Skin of body (tissue), 2 donors: Measurements from ENCODE around the gene EIPR1. TPM values are rescaled to one million over a fixed set of nuclear protein-coding genes. Genes with fewer than 3 reads are reported as not detected.

Source experiments
- DNase-seq: peaks from one replicate; lab custom pipeline; 2025; lab: John Stamatoyannopoulos, UW
- total RNA-seq: library from RNA; depleted of rRNA; stranded (reverse); fragments of >200 nt; gene quantifications from one replicate; pipeline ENCODE4 v1.2.3, GENCODE V29; 2014

The EIPR1 gene
- total RNA-seq, 1 donor from 2014 or later: 14.2 TPM

- no peak for DNase-seq
Measured at GRCh38 chr2:3277748-3278520, 99.7 kb downstream of the EIPR1 start.

GRCh38 chr2:3277050-3277747 is 100.4 kb downstream of the EIPR1 start:
- no peak for DNase-seq

- DNase-seq: no peak
Measured at GRCh38 chr2:3272761-3273160, 104.9 kb downstream of the EIPR1 start.

- DNase-seq: no peak
Measured at GRCh38 chr2:3270095-3270478, 107.5 kb downstream of the EIPR1 start.

GRCh38 chr2:3269425-3270094 is 108.1 kb downstream of the EIPR1 start:
- DNase-seq: no peak

- no peak for DNase-seq
Measured at GRCh38 chr2:3268705-3269029, 109.0 kb downstream of the EIPR1 start.

GRCh38 chr2:3267869-3268704 is 109.5 kb downstream of the EIPR1 start:
- no peak for DNase-seq

- DNase-seq: no peak
Measured at GRCh38 chr2:3266925-3267867, 110.4 kb downstream of the EIPR1 start.

- no peak for DNase-seq
Measured at GRCh38 chr2:3265981-3266924, 111.4 kb downstream of the EIPR1 start.

- no peak for DNase-seq
Measured at GRCh38 chr2:3265471-3265870, 112.1 kb downstream of the EIPR1 start.

GRCh38 chr2:3264010-3264744 is 113.4 kb downstream of the EIPR1 start:
- no peak for DNase-seq

GRCh38 chr2:3263487-3263886 is 114.1 kb downstream of the EIPR1 start:
- no peak for DNase-seq

GRCh38 chr2:3262437-3263388 is 114.9 kb downstream of the EIPR1 start:
- no peak for DNase-seq

GRCh38 chr2:3261511-3261910 is 116.1 kb downstream of the EIPR1 start:
- DNase-seq: no peak

- no peak for DNase-seq
Measured at GRCh38 chr2:3260959-3261358, 116.7 kb downstream of the EIPR1 start.

- no peak for DNase-seq
Measured at GRCh38 chr2:3257826-3258225, 119.8 kb downstream of the EIPR1 start.

GRCh38 chr2:3257166-3257565 is 120.5 kb downstream of the EIPR1 start:
- DNase-seq: no peak

GRCh38 chr2:3256605-3257004 is 121.0 kb downstream of the EIPR1 start:
- no peak for DNase-seq
